Stimulated activated naive CD4-positive, alpha-beta T cell (primary cell): ENCODE measurements around the gene UBE2D1.
"Not testable (repeated sequence)": the region's sequence is repeated elsewhere in the genome, so short reads cannot be mapped to it uniquely, and the experiment has no call there.

Experiments used
- DNase-seq, 6 experiments: peaks; one replicate each; lab custom pipeline; 2025; lab: John Stamatoyannopoulos, UW

The UBE2D1 gene

GRCh38 chr10:58384095-58384494 lies 49.3 kb downstream of the UBE2D1 start:
- DNase-seq = peak in 5 of 6 experiments; percentile 2 to 77 (median 64)

GRCh38 chr10:58384544-58384998 lies 49.8 kb downstream of the UBE2D1 start:
- DNase-seq = peak in 2 of 6 experiments; percentile 57 to 70

- peak; percentile 89 to 95 (median 92) for DNase-seq
Observed at GRCh38 chr10:58384999-58385783, 50.4 kb downstream of the UBE2D1 start, which contains the start of gene TFAM. Gene TFAM (plus strand): TSS chr10:58385410. CDS start chr10:58385548, 138 bp downstream.

GRCh38 chr10:58385784-58386112 lies 50.9 kb downstream of the UBE2D1 start:
- peak in 1 of 6 experiments; percentile 19 for DNase-seq

- DNase-seq = no peak
Observed at GRCh38 chr10:58389024-58389423, 54.2 kb downstream of the UBE2D1 start.

- no peak for DNase-seq
Observed at GRCh38 chr10:58393317-58393716, 58.5 kb downstream of the UBE2D1 start.

GRCh38 chr10:58394471-58394870 lies 59.7 kb downstream of the UBE2D1 start:
- no peak for DNase-seq

- DNase-seq = no peak
Observed at GRCh38 chr10:58396057-58396456, 61.3 kb downstream of the UBE2D1 start.

- DNase-seq = no peak
Observed at GRCh38 chr10:58397830-58398229, 63.0 kb downstream of the UBE2D1 start.

- no peak for DNase-seq
Observed at GRCh38 chr10:58399410-58399809, 64.6 kb downstream of the UBE2D1 start.

- DNase-seq = no peak
Observed at GRCh38 chr10:58400609-58401008, 65.8 kb downstream of the UBE2D1 start.

GRCh38 chr10:58404001-58404400 lies 69.2 kb downstream of the UBE2D1 start:
- no peak for DNase-seq

- no peak for DNase-seq
Observed at GRCh38 chr10:58409956-58410610, 75.3 kb downstream of the UBE2D1 start.

GRCh38 chr10:58412502-58412961 lies 77.7 kb downstream of the UBE2D1 start:
- DNase-seq = no peak

GRCh38 chr10:58414270-58415041 lies 79.7 kb downstream of the UBE2D1 start:
- no peak for DNase-seq

GRCh38 chr10:58415757-58416156 lies 81.0 kb downstream of the UBE2D1 start:
- no peak for DNase-seq

- not testable (repeated sequence) for DNase-seq
Observed at GRCh38 chr10:58417902-58418301, 83.1 kb downstream of the UBE2D1 start.
